Dedifferentiated amniotic fluid mesenchymal stem cell (primary cell): ENCODE results near the gene SFMBT2.
"Not testable (repeated sequence)": the region's sequence is repeated elsewhere in the genome, so short reads cannot be mapped to it uniquely, and the experiment has no call there.

Experiments
- DNase-seq: peaks from one replicate; pipeline ENCODE4 v3.0.0-alpha.2; 2016; ENCODE audit errors: extremely low spot score

SFMBT2 gene

GRCh38 chr10:7184660-7185366 lies 226.0 kb downstream of the SFMBT2 start:
- no peak for DNase-seq

GRCh38 chr10:7184116-7184515 lies 226.7 kb downstream of the SFMBT2 start:
- not testable (repeated sequence) for DNase-seq

- not testable (repeated sequence) for DNase-seq
These were observed 228.5 kb downstream of the SFMBT2 start for GRCh38 chr10:7182327-7182726.

GRCh38 chr10:7181420-7181819 lies 229.4 kb downstream of the SFMBT2 start:
- DNase-seq: no peak

- DNase-seq: no peak
These were observed 231.3 kb downstream of the SFMBT2 start for GRCh38 chr10:7179536-7179935.

GRCh38 chr10:7173948-7174347 lies 236.9 kb downstream of the SFMBT2 start:
- DNase-seq: no peak

- DNase-seq: no peak
These were observed 239.0 kb downstream of the SFMBT2 start for GRCh38 chr10:7171825-7172224.

GRCh38 chr10:7170626-7171322 lies 240.1 kb downstream of the SFMBT2 start:
- DNase-seq: no peak

GRCh38 chr10:7168414-7168813 lies 242.4 kb downstream of the SFMBT2 start:
- no peak for DNase-seq

GRCh38 chr10:7165500-7166177 lies 245.2 kb downstream of the SFMBT2 start:
- DNase-seq: no peak

- DNase-seq: no peak
These were observed 245.9 kb downstream of the SFMBT2 start for GRCh38 chr10:7164955-7165354.

GRCh38 chr10:7162331-7162730 lies 248.5 kb downstream of the SFMBT2 start:
- no peak for DNase-seq

GRCh38 chr10:7161484-7162250 lies 249.2 kb downstream of the SFMBT2 start:
- DNase-seq: no peak

- no peak for DNase-seq
These were observed 250.9 kb downstream of the SFMBT2 start for GRCh38 chr10:7159928-7160327.

- no peak for DNase-seq
These were observed 251.3 kb downstream of the SFMBT2 start for GRCh38 chr10:7159517-7159916.

- no peak for DNase-seq
These were observed 253.7 kb downstream of the SFMBT2 start for GRCh38 chr10:7157091-7157490.

GRCh38 chr10:7153750-7154149 lies 257.1 kb downstream of the SFMBT2 start:
- no peak for DNase-seq

GRCh38 chr10:7152982-7153381 lies 257.9 kb downstream of the SFMBT2 start:
- no peak for DNase-seq

GRCh38 chr10:7152341-7152740 lies 258.5 kb downstream of the SFMBT2 start:
- DNase-seq: no peak

GRCh38 chr10:7151538-7151937 lies 259.3 kb downstream of the SFMBT2 start:
- DNase-seq: no peak

GRCh38 chr10:7150349-7150748 lies 260.5 kb downstream of the SFMBT2 start:
- DNase-seq: no peak

- no peak for DNase-seq
These were observed 264.6 kb downstream of the SFMBT2 start for GRCh38 chr10:7146189-7146588.
